Activated naive CD8-positive, alpha-beta T cell (primary cell): ENCODE data around the gene CRTC1.
"Not testable (repeated sequence)": the region's sequence is repeated elsewhere in the genome, so short reads cannot be mapped to it uniquely, and the experiment has no call there.

ENCODE experiments used
- H3K27ac Mint-ChIP-seq: one replicate; pipeline ENCODE4 v1.8.0; 2021; ENCODE audit warnings: mixed read lengths
- H3K27me3 Mint-ChIP-seq: one replicate; pipeline ENCODE4 v1.8.0; 2021; ENCODE audit warnings: mixed read lengths
- H3K36me3 Mint-ChIP-seq: one replicate; pipeline ENCODE4 v1.8.0; 2021; ENCODE audit warnings: mixed read lengths
- H3K4me1 Mint-ChIP-seq: one replicate; pipeline ENCODE4 v1.8.0; 2021; ENCODE audit warnings: low read depth, mixed read lengths
- H3K4me3 Mint-ChIP-seq: one replicate; pipeline ENCODE4 v1.8.0; 2021; ENCODE audit warnings: mild to moderate bottlenecking, mixed read lengths
- H3K9me3 Mint-ChIP-seq: one replicate; pipeline ENCODE4 v1.8.0; 2021; ENCODE audit warnings: low read depth, mixed read lengths

Gene CRTC1

DNA sequence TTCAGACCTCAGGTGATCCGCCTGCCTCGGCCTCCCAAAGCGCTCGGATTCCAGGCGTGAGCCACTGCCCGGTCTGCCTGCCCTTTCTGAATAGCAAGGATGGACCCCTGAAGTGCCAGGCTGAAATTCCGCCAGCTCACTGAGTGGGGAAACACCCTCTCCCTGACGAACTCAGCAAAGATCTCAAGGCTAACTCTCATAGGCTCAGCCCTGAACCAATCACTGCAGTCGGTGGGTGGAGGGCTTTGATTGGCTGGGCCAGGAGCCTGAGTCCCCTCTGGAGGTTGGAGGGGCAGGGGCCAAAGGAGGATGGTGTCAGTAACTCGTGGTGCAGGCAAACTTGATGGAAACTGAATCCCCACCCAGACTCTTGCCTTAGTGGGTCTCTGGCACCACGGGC is 118.9 kb downstream of the CRTC1 start:
- no peaks in the 10 kb centered on the region for H3K36me3 Mint-ChIP-seq
- no peaks in the 10 kb centered on the region for H3K9me3 Mint-ChIP-seq
- H3K4me3 Mint-ChIP-seq, result no peak overlapping the region
- H3K4me1 Mint-ChIP-seq, result no peaks in the 10 kb centered on the region
- H3K27ac Mint-ChIP-seq, result no peak overlapping the region
- peaks cover 9% of the 10 kb centered on the region for H3K27me3 Mint-ChIP-seq

DNA sequence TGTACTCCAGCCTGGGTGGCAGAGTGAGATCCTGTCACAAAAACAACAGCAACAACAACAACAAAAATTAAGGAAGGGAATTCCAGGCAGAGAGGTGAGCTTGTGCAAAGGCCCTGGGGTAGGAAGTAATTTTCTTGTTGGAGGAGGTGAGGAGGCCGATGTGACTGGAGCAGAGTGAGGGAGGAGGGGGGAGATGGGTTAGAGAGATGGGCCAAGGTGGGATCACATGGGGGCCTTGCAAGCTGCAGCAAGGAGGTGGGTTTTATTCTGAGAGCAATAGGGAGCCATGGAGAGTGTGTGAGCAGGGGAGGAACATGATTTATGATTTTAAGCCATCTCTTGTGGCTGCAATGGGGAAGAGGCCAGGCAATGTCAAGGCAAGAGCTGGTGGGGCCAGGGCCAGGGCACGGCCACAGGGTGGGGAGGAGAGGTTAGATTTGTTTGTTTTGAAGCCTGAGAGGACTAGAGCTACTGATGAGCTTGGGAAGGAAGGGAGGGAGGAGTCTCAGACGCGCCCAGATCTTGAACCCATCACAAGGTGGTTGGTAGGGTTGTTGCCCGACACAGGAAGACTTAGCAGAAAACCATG is 120.2 kb downstream of the CRTC1 start:
- peaks cover 7% of the 10 kb centered on the region for H3K27me3 Mint-ChIP-seq
- no peak overlapping the region for H3K4me3 Mint-ChIP-seq
- H3K36me3 Mint-ChIP-seq, result no peaks in the 10 kb centered on the region
- no peaks in the 10 kb centered on the region for H3K4me1 Mint-ChIP-seq
- H3K9me3 Mint-ChIP-seq, result no peaks in the 10 kb centered on the region
- H3K27ac Mint-ChIP-seq, result no peak overlapping the region

DNA sequence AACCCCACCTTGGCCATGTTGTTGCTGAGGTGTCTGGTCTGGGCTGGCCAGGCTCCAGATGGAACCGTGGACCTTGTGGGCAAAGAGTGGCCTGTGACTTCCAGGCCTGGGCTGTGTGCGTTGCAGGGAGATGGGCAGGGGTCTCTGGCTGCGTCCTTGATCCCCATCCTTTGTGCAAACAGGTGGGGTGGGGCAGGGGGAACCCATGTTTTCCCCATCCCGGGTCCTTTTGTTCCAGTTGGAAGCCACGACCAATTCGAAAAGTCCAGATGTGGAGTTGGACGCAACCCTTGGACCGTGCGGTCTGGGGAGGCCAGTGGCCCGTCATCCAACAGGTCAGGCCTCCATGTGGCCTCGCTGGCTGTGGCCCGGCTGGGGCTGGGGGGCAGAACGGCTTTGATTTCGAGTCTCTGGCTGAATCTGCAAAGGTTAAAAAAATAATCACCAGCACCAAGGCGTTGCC is 120.7 kb downstream of the CRTC1 start:
- Mint-ChIP-seq H3K4me3 (no peak overlapping the region), H3K36me3 (no peaks in the 10 kb centered on the region), H3K27me3 (peaks cover 7% of the 10 kb centered on the region), H3K9me3 (no peaks in the 10 kb centered on the region), H3K4me1 (no peaks in the 10 kb centered on the region), H3K27ac (no peak overlapping the region)

GRCh38 chr19:18804643-18805042 is 121.2 kb downstream of the CRTC1 start:
- Mint-ChIP-seq H3K36me3 (peaks cover 2% of the 10 kb centered on the region), H3K27me3 (peaks cover 10% of the 10 kb centered on the region), H3K27ac (no peak overlapping the region), H3K4me3 (no peak overlapping the region), H3K4me1 (peaks cover 3% of the 10 kb centered on the region), H3K9me3 (no peaks in the 10 kb centered on the region)

DNA sequence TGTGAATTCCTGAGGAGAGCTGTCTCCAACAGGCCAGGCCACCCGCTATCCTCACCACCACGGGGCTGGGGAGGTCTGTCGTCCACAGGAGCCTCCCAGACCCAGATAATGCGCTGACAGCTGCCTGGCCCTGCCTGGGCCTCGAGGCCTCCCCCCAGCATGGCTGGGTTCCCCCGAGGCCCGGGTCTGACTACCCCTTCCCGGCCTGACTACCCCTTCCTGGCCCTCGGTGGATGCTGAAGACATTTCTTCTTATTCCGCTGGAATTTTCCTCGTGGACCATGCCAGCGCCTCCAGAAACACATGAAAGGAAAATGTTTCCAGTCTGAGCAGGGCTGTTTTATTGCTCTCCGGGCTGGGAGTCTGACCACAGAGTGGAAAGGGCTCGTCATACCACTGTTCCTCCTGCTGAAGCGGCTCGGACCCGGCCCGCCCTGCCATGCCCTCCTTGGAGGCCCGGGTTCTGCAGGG is 124.4 kb downstream of the CRTC1 start:
- peaks cover 8% of the 10 kb centered on the region for H3K27me3 Mint-ChIP-seq
- H3K9me3 Mint-ChIP-seq, result no peaks in the 10 kb centered on the region
- peaks cover 2% of the 10 kb centered on the region for H3K36me3 Mint-ChIP-seq
- H3K4me1 Mint-ChIP-seq, result peaks cover 3% of the 10 kb centered on the region
- no peak overlapping the region for H3K27ac Mint-ChIP-seq
- no peak overlapping the region for H3K4me3 Mint-ChIP-seq

DNA sequence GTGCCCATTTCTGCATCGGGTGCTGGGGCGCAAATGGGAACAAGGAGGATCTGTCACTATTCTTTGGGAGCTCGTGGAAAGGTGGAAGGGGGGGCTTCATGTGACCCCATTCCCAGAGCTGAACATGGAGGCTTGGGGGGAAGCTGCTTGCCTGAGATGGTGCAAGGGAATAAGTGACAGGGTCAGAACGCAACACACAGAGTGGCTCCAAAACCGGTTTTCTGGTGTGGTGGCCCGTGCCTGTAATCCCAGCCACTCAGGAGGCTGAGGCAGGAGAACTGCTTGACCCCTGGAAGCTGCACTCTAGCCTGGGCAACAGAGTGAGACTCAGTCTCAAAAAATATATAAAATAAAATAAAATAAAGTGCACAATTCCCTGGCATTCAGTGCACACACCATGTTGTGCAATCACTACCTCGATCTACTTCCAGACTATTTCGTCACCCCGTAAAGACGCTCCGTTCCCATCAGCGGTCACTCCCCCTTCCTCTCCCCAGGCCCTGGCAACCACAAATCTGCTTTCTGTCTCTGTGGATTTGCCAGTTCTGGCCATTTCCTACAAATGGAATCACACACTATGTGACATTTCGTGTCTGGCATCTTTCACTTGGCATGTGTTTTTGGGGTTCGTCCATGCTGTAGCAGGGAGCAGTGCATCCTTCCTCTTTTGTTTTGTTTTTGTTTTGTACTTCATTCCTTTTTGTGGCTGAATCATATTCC is 125.8 kb downstream of the CRTC1 start:
- Mint-ChIP-seq H3K4me1 (peaks cover 3% of the 10 kb centered on the region), H3K36me3 (peaks cover 2% of the 10 kb centered on the region), H3K9me3 (no peaks in the 10 kb centered on the region), H3K4me3 (no peak overlapping the region), H3K27ac (no peak overlapping the region), H3K27me3 (peaks cover 7% of the 10 kb centered on the region)

DNA sequence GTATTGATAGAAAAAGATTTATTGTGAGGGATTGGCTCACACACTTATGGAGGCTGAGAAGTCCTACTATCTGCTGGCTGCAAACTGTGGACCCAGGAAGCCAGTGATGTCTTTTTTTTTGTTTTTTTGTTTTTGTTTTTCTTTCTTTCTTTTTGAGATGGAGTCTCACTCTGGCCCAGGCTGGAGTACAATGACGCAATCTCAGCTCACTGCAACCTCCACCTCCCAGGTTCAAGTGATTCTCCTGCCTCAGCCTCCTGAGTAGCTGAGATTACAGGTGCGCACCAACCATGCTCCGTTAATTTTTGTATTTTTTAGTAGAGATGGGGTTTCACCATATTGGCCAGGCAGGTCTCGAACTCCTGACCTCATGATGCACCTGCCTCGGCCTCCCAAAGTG is 128.2 kb downstream of the CRTC1 start:
- not testable (repeated sequence) for H3K27me3 Mint-ChIP-seq, H3K4me3 Mint-ChIP-seq, H3K4me1 Mint-ChIP-seq, H3K27ac Mint-ChIP-seq, H3K36me3 Mint-ChIP-seq, H3K9me3 Mint-ChIP-seq

DNA sequence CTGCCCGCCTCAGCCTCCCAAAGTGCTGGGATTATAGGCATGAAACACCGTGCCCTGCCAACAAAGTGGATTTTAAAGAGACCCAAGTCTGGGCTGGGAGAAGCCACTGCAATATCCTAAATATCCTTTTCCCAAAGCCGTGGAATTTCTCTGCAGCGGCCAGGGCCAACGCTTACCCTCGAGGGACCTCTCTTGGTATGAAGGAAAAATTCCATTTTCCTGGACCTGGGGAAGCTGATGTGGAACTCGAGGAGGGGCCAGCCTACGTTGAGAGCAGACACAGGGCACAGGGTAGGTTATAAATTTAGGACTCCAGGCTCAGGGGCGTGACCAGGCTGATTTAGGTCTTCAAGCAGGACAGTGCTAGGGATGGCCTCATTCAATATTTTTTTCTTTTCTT is 130.6 kb downstream of the CRTC1 start:
- no peak overlapping the region for H3K4me3 Mint-ChIP-seq
- peaks cover 5% of the 10 kb centered on the region for H3K27me3 Mint-ChIP-seq
- peaks cover 2% of the 10 kb centered on the region for H3K36me3 Mint-ChIP-seq
- no peaks in the 10 kb centered on the region for H3K9me3 Mint-ChIP-seq
- H3K4me1 Mint-ChIP-seq, result peaks cover 3% of the 10 kb centered on the region
- no peak overlapping the region for H3K27ac Mint-ChIP-seq

GRCh38 chr19:18815673-18816072 is 132.2 kb downstream of the CRTC1 start:
- Mint-ChIP-seq H3K27me3 (peaks cover 3% of the 10 kb centered on the region), H3K36me3 (no peaks in the 10 kb centered on the region), H3K4me3 (no peak overlapping the region), H3K27ac (no peak overlapping the region), H3K4me1 (no peaks in the 10 kb centered on the region), H3K9me3 (no peaks in the 10 kb centered on the region)

DNA sequence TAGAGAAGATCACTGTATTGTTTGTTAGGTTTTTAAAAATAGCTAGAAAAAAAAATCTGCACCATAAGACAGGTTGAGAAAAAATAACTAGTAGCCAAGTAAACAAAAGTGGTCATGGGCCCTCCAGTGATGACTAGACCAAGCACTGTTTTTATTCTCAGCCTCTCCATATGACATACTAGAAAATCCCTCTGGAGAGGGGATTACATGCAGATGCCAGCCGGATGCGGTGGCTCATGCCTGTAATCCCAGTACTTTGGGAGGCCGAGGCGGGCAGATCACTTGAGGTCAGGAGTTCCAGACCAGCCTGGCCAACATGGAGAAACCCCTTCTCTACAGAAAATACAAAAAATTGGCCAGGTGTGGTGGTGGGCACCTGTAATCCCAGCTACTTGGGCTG is 133.2 kb downstream of the CRTC1 start:
- H3K9me3 Mint-ChIP-seq, H3K4me1 Mint-ChIP-seq, H3K36me3 Mint-ChIP-seq, H3K27ac Mint-ChIP-seq, H3K4me3 Mint-ChIP-seq, H3K27me3 Mint-ChIP-seq: not testable (repeated sequence)

DNA sequence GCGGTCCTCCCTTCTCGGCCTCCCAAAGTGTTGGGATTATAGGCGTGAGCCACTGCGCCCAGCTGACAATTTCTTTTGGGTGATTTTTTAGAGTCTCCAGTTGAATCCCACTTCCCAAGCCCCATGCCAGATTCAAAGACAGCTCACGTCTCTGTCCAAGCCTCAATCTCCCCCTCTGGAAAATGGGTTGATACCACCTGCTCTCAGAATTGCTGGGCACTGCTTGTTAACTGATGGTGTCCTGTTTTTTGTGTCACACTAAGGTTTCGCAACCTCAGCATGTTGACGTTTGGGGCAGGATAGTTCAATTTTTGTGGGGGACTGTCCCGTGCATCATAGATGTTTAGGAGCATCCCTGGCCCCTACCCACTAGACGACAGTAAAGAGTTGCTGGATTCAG is 134.1 kb downstream of the CRTC1 start:
- Mint-ChIP-seq H3K4me1 (no peaks in the 10 kb centered on the region), H3K36me3 (no peaks in the 10 kb centered on the region), H3K27me3 (peaks cover 3% of the 10 kb centered on the region), H3K27ac (no peak overlapping the region), H3K9me3 (no peaks in the 10 kb centered on the region), H3K4me3 (no peak overlapping the region)

GRCh38 chr19:18828786-18829185 is 145.3 kb downstream of the CRTC1 start:
- no peak overlapping the region for H3K4me3 Mint-ChIP-seq
- no peaks in the 10 kb centered on the region for H3K9me3 Mint-ChIP-seq
- H3K27me3 Mint-ChIP-seq, result no peaks in the 10 kb centered on the region
- no peak overlapping the region for H3K27ac Mint-ChIP-seq
- peaks cover 4% of the 10 kb centered on the region for H3K4me1 Mint-ChIP-seq
- H3K36me3 Mint-ChIP-seq, result no peaks in the 10 kb centered on the region

GRCh38 chr19:18830488-18830887 is 147.0 kb downstream of the CRTC1 start:
- Mint-ChIP-seq H3K9me3 (no peaks in the 10 kb centered on the region), H3K27ac (no peak overlapping the region), H3K27me3 (no peaks in the 10 kb centered on the region), H3K4me1 (peaks cover 20% of the 10 kb centered on the region), H3K4me3 (peak overlapping the region; percentile 75), H3K36me3 (peaks cover 2% of the 10 kb centered on the region)

- Mint-ChIP-seq H3K27me3 (no peaks in the 10 kb centered on the region), H3K4me3 (peak within 1 kb of the TSS; percentile 96), H3K36me3 (peaks cover 9% of the 10 kb centered on the region), H3K27ac (peak within 1 kb of the TSS; percentile 94), H3K4me1 (peaks cover 30% of the 10 kb centered on the region), H3K9me3 (no peaks in the 10 kb centered on the region)
Observed at GRCh38 chr19:18831524-18832305, 148.2 kb downstream of the CRTC1 start, which contains the start of gene UPF1. UPF1 (plus strand) TSS chr19:18831959; CDS start chr19:18832210, 251 bp downstream.
